ENCODE data around the gene FAR1.

FAR1 gene

DNA sequence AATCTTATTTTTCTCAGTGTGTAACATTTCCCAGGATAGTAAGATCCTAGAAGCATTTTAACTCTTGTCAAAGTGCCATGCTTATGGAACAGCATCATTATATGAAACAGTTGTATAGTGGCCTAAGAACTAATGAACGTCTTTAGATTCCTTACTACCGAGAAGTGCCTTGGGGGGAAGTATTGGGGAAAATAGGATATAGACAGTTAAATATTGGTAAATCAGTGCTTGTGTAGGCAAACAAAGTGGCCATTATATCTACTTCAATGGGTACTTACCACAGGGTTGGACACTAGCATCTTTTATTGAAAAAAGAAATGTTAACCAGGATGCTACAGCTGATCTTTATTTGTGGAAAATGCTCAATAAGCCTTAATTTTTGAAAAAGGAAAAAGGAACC is 11.3 kb downstream of the FAR1 start:
- H3K4me1 ChIP-seq (ENCODE audit: insufficient read depth, low read length), result no peaks in the 10 kb centered on the region
- DNase-seq (no peak), ATAC-seq (ENCODE audit: insufficient read depth, low read depth) (no peak)
- no peak overlapping the region for H2AFZ ChIP-seq (ENCODE audit: low read depth, low read length)
- no peaks in the 10 kb centered on the region for H4K20me1 ChIP-seq (ENCODE audit: insufficient read depth, low read length)
- H3K36me3 ChIP-seq (ENCODE audit: insufficient read depth, low read length), result no peaks in the 10 kb centered on the region
- TF ChIP-seq, protein P1, sequence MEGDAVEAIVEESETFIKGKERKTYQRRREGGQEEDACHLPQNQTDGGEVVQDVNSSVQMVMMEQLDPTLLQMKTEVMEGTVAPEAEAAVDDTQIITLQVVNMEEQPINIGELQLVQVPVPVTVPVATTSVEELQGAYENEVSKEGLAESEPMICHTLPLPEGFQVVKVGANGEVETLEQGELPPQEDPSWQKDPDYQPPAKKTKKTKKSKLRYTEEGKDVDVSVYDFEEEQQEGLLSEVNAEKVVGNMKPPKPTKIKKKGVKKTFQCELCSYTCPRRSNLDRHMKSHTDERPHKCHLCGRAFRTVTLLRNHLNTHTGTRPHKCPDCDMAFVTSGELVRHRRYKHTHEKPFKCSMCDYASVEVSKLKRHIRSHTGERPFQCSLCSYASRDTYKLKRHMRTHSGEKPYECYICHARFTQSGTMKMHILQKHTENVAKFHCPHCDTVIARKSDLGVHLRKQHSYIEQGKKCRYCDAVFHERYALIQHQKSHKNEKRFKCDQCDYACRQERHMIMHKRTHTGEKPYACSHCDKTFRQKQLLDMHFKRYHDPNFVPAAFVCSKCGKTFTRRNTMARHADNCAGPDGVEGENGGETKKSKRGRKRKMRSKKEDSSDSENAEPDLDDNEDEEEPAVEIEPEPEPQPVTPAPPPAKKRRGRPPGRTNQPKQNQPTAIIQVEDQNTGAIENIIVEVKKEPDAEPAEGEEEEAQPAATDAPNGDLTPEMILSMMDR (IDR thresholded peaks at IDR 0.05; ENCODE audit: borderline replicate concordance, extremely low read depth, low read length, poor library complexity, severe bottlenecking), result no peak
- TF ChIP-seq EZH2 (IDR thresholded peaks at IDR 0.05; ENCODE audit: borderline replicate concordance, low read depth, low read length, severe bottlenecking), result no peak
- H3K9ac ChIP-seq (ENCODE audit: low read depth, low read length), result no peak overlapping the region
- no peak overlapping the region for H3K27ac ChIP-seq (ENCODE audit: low read length)
- H3K79me2 ChIP-seq (ENCODE audit: insufficient read depth, low read length), result no peaks in the 10 kb centered on the region
- no peak overlapping the region for H3K4me3 ChIP-seq (ENCODE audit: low read depth in 1 of 2, low read length in 2 of 2)
- no peaks in the 10 kb centered on the region for H3K9me3 ChIP-seq (ENCODE audit: insufficient read depth, low read length, severe bottlenecking)
- H3K27me3 ChIP-seq (ENCODE audit: insufficient read depth, low read length, poor library complexity), result peaks cover 6% of the 10 kb centered on the region
- H3K4me2 ChIP-seq (ENCODE audit: insufficient read depth, low read length), result no peak overlapping the region

DNA sequence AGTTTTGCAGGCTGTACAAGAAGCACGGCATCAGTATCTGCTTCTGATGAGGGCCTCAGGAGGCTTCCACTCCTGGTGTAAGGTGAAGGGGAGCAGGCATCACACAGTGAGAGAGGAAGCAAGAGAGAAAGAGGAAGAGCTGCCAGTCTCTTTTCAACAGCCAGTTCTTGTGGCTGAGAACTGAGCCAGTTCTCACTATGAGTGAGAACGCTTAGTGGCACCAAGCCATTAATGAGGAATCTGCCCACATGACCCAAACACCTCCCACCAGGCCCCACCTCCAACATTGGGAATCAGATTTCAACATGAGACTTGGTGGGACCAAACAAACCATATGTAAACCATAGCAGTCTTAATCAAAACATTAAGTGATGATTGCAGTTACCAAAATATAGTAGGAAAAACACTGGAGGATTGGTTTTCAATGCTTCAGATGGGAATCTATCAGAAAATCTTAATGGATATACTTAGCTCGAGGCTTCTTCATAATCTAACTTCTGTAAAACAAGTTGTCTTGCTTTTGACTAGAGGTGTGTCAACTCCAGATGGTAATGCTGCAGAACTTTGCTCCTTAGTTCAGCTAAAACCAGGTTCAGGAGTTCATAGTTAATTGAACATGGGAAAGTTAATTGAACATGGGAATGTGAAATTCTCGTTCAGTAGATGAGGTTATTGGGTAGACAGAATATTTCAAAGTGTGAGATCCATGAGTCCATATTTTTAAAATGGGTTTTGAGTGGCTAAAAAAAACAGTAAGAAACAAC is 12.2 kb downstream of the FAR1 start:
- TF ChIP-seq EZH2 (IDR thresholded peaks at IDR 0.05; ENCODE audit: borderline replicate concordance, low read depth, low read length, severe bottlenecking), result no peak
- TF ChIP-seq, protein P1 (IDR thresholded peaks at IDR 0.05; ENCODE audit: borderline replicate concordance, extremely low read depth, low read length, poor library complexity, severe bottlenecking), result no peak
- Histone ChIP-seq H3K79me2 (ENCODE audit: insufficient read depth, low read length) (no peaks in the 10 kb centered on the region), H4K20me1 (ENCODE audit: insufficient read depth, low read length) (no peaks in the 10 kb centered on the region), H3K27me3 (ENCODE audit: insufficient read depth, low read length, poor library complexity) (peaks cover 6% of the 10 kb centered on the region), H2AFZ (ENCODE audit: low read depth, low read length) (no peak overlapping the region), H3K4me3 (ENCODE audit: low read depth in 1 of 2, low read length in 2 of 2) (no peak overlapping the region), H3K9me3 (ENCODE audit: insufficient read depth, low read length, severe bottlenecking) (no peaks in the 10 kb centered on the region), H3K4me1 (ENCODE audit: insufficient read depth, low read length) (no peaks in the 10 kb centered on the region), H3K9ac (ENCODE audit: low read depth, low read length) (no peak overlapping the region), H3K27ac (ENCODE audit: low read length) (no peak overlapping the region), H3K4me2 (ENCODE audit: insufficient read depth, low read length) (no peak overlapping the region), H3K36me3 (ENCODE audit: insufficient read depth, low read length) (no peaks in the 10 kb centered on the region)
- DNase-seq (no peak), ATAC-seq (ENCODE audit: insufficient read depth, low read depth) (no peak)

DNA sequence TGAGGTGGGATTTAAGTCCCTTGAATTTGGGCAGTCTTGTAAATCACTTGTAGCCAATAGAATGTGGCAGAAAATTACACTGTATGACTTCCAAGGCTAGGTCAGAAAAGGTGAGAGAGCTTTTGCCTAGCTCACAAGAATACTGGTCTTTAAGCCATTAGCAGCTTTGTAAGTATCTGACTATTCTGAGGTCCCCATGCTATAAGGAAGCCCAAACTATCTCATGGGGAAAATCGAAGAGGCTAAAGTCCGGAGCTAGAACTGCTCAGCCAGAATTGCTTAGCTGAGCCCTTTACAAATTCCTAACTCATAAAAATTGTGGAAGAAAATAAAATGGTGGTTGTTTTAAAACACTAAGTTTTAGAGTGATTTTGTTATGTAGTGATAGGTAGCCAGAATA is 13.0 kb downstream of the FAR1 start:
- no peaks in the 10 kb centered on the region for H3K36me3 ChIP-seq (ENCODE audit: insufficient read depth, low read length)

More for the DNA sequence above, 13.0 kb downstream of the FAR1 start:
- Histone ChIP-seq H3K9ac (ENCODE audit: low read depth, low read length) (no peak overlapping the region), H3K27ac (ENCODE audit: low read length) (no peak overlapping the region), H3K4me3 (ENCODE audit: low read depth in 1 of 2, low read length in 2 of 2) (no peak overlapping the region), H3K9me3 (ENCODE audit: insufficient read depth, low read length, severe bottlenecking) (no peaks in the 10 kb centered on the region), H3K79me2 (ENCODE audit: insufficient read depth, low read length) (no peaks in the 10 kb centered on the region), H3K27me3 (ENCODE audit: insufficient read depth, low read length, poor library complexity) (peaks cover 6% of the 10 kb centered on the region), H3K4me1 (ENCODE audit: insufficient read depth, low read length) (no peaks in the 10 kb centered on the region), H4K20me1 (ENCODE audit: insufficient read depth, low read length) (no peaks in the 10 kb centered on the region), H2AFZ (ENCODE audit: low read depth, low read length) (no peak overlapping the region), H3K4me2 (ENCODE audit: insufficient read depth, low read length) (no peak overlapping the region)
- DNase-seq, result no peak
- no peak for ATAC-seq (ENCODE audit: insufficient read depth, low read depth)
- TF ChIP-seq EZH2 (IDR thresholded peaks at IDR 0.05; ENCODE audit: borderline replicate concordance, low read depth, low read length, severe bottlenecking), result no peak
- TF ChIP-seq, protein P1 (IDR thresholded peaks at IDR 0.05; ENCODE audit: borderline replicate concordance, extremely low read depth, low read length, poor library complexity, severe bottlenecking), result no peak
